Neural crest cell (in vitro differentiated cells): Measurements from ENCODE around the gene FRMD7. TPM values are rescaled to one million over a fixed set of nuclear protein-coding genes. Genes with fewer than 3 reads are reported as not detected.
A peak's percentile ranks its signal among the peaks of the same experiment; 100 is the strongest.

Source experiments
- DNase-seq: peaks from one replicate; pipeline ENCODE4 v3.0.0; 2021; ENCODE audit warnings: low read depth, mixed read lengths, low spot score
- H3K27ac Mint-ChIP-seq: one replicate; pipeline ENCODE4 v1.8.0; 2021; ENCODE audit warnings: mild to moderate bottlenecking, mixed read lengths; ENCODE audit not compliant: unreplicated experiment
- H3K27me3 Mint-ChIP-seq: 2 replicates; pipeline ENCODE4 v1.8.0; 2021; ENCODE audit warnings: low read depth, mild to moderate bottlenecking, mixed read lengths
- H3K36me3 Mint-ChIP-seq: 2 replicates; pipeline ENCODE4 v1.8.0; 2021; ENCODE audit warnings: low read depth, mild to moderate bottlenecking, mixed read lengths
- H3K4me1 Mint-ChIP-seq: 2 replicates; pipeline ENCODE4 v1.8.0; 2021; ENCODE audit warnings: mixed read lengths
- H3K4me3 Mint-ChIP-seq: one replicate; pipeline ENCODE4 v1.8.0; 2021; ENCODE audit warnings: mild to moderate bottlenecking, mixed read lengths
- H3K9me3 Mint-ChIP-seq: 2 replicates; pipeline ENCODE4 v1.8.0; 2021; ENCODE audit warnings: mixed read lengths
- total RNA-seq: library from RNA; stranded (reverse); gene quantifications from 2 replicates; pipeline ENCODE4 v1.2.1, GENCODE V29; 2021
- TF ChIP-seq, protein P1 (sequence below): fragments of 200-600 bp; sonication (generic); conservative IDR thresholded peaks from 2 replicates; pipeline ENCODE4 v1.5.0; 2021; ENCODE audit warnings: antibody characterized with exemption, mild to moderate bottlenecking

FRMD7 gene
- total RNA-seq, 1 donor from 2014 or later: 0.21 TPM

- no peak overlapping the region for H3K27ac Mint-ChIP-seq
These were observed 90.3 kb downstream of the FRMD7 start for GRCh38 chrX:132037479-132037993.

GRCh38 chrX:132034648-132035047, 93.2 kb downstream of the FRMD7 start:
- TF ChIP-seq, protein P1, sequence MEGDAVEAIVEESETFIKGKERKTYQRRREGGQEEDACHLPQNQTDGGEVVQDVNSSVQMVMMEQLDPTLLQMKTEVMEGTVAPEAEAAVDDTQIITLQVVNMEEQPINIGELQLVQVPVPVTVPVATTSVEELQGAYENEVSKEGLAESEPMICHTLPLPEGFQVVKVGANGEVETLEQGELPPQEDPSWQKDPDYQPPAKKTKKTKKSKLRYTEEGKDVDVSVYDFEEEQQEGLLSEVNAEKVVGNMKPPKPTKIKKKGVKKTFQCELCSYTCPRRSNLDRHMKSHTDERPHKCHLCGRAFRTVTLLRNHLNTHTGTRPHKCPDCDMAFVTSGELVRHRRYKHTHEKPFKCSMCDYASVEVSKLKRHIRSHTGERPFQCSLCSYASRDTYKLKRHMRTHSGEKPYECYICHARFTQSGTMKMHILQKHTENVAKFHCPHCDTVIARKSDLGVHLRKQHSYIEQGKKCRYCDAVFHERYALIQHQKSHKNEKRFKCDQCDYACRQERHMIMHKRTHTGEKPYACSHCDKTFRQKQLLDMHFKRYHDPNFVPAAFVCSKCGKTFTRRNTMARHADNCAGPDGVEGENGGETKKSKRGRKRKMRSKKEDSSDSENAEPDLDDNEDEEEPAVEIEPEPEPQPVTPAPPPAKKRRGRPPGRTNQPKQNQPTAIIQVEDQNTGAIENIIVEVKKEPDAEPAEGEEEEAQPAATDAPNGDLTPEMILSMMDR: no peak
- Mint-ChIP-seq H3K27me3 (no peaks in the 10 kb centered on the region), H3K36me3 (peaks cover 3% of the 10 kb centered on the region), H3K27ac (no peak overlapping the region), H3K9me3 (no peaks in the 10 kb centered on the region), H3K4me1 (peaks cover 52% of the 10 kb centered on the region), H3K4me3 (no peak overlapping the region)
- DNase-seq: no peak

More at GRCh38 chrX:132037479-132037993, 90.3 kb downstream of the FRMD7 start:
- no peaks in the 10 kb centered on the region for H3K27me3 Mint-ChIP-seq
- H3K4me1 Mint-ChIP-seq: peaks cover 51% of the 10 kb centered on the region
- H3K36me3 Mint-ChIP-seq: no peaks in the 10 kb centered on the region
- TF ChIP-seq, protein P1: no peak
- no peak for DNase-seq
- H3K9me3 Mint-ChIP-seq: no peaks in the 10 kb centered on the region
- no peak overlapping the region for H3K4me3 Mint-ChIP-seq

DNA sequence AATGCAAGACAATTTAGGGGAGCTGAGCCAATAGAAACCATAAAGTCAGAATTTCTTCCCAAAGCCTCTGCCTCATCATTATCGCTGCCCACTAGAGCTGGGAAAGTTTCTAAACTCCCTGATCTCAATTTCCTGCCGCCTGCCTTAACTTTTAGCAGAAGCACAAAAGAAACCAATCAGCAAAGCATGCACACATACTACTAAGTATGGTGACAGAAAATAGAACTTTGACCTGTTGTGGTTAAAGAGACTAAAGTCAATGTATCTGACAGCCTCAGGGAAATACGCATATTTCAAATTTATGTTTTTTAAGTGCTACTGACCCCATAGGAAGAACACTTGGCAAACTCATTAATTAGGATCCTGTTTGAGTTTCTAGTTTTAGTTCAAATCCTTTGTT, 94.7 kb downstream of the FRMD7 start:
- no peak for DNase-seq
- TF ChIP-seq, protein P1: no peak
- peaks cover 9% of the 10 kb centered on the region for H3K36me3 Mint-ChIP-seq
- H3K27me3 Mint-ChIP-seq: no peaks in the 10 kb centered on the region
- H3K4me3 Mint-ChIP-seq: no peak overlapping the region
- H3K9me3 Mint-ChIP-seq: no peaks in the 10 kb centered on the region
- peaks cover 54% of the 10 kb centered on the region for H3K4me1 Mint-ChIP-seq
- no peak overlapping the region for H3K27ac Mint-ChIP-seq

GRCh38 chrX:132031867-132032266, 96.0 kb downstream of the FRMD7 start:
- Mint-ChIP-seq H3K36me3 (peaks cover 15% of the 10 kb centered on the region), H3K9me3 (no peaks in the 10 kb centered on the region), H3K27ac (peak overlapping the region; percentile 53), H3K27me3 (no peaks in the 10 kb centered on the region), H3K4me1 (peaks cover 51% of the 10 kb centered on the region), H3K4me3 (no peak overlapping the region)
- TF ChIP-seq, protein P1: no peak
- no peak for DNase-seq

GRCh38 chrX:132030264-132030663, 97.6 kb downstream of the FRMD7 start:
- H3K4me3 Mint-ChIP-seq: no peak overlapping the region

More at GRCh38 chrX:132030264-132030663, 97.6 kb downstream of the FRMD7 start:
- DNase-seq: no peak
- Mint-ChIP-seq H3K27me3 (no peaks in the 10 kb centered on the region), H3K36me3 (peaks cover 15% of the 10 kb centered on the region), H3K4me1 (peaks cover 55% of the 10 kb centered on the region), H3K9me3 (no peaks in the 10 kb centered on the region), H3K27ac (no peak overlapping the region)
- TF ChIP-seq, protein P1: no peak

Other genes with a start within 250 kb of the FRMD7 start
- 65.0 and 66.1 TPM in 2 replicates for gene STK26, start 104.7 kb downstream of the FRMD7 start, total RNA-seq
- 48.2 and 49.6 TPM in 2 replicates for gene RAP2C, start 91.4 kb upstream of the FRMD7 start, total RNA-seq